NCI-H1694 treated with DMSO at 0.1 percent for 48 hours (cell line): ENCODE data around the gene ZNF793.

Source experiments
- DNase-seq: peaks from one replicate; lab custom pipeline; 2025; lab: John Stamatoyannopoulos, UW

The ZNF793 gene

DNA sequence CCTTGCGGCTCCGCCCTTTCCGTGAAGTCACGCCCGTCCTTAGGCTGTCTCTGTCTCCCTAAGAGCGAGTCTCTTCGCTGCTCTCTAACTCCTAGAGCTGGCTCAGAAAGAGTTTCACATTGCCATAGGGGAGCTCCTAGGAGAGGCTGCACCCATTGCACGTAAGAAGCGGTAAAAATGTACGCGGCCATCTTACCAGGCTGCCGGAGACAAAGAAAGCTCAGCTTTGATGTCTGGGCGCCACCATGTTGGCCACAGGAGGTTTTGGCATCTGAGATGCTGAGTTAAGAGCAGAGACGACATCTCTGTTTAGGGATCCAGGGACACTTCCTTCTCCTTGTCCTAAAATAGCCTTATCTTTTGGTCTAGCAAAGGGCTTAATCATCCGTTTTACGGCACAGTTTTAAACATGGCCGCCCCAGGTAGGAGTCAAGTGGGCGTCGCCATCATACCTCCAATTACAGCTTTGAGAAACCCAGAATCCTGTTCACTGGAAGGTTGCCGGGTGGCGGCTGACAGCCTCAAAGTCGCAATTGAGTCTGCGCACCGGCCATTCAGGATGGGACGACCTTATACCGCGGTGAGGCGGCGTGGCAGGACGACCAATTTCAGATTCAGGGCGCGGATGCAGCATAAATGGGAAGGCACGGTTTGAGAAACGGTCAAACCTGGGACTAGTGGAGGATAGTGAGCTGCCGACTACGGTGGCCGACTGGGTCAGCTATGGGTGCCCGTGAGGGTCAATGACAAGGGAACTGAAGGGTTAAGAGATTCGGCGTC lies at the start of gene ZNF793:
ZNF793 (plus strand) TSS at position 553 of the 780 bp plus-strand sequence. CDS start 16,501 bp downstream, outside the sequence.
- no peak for DNase-seq

DNA sequence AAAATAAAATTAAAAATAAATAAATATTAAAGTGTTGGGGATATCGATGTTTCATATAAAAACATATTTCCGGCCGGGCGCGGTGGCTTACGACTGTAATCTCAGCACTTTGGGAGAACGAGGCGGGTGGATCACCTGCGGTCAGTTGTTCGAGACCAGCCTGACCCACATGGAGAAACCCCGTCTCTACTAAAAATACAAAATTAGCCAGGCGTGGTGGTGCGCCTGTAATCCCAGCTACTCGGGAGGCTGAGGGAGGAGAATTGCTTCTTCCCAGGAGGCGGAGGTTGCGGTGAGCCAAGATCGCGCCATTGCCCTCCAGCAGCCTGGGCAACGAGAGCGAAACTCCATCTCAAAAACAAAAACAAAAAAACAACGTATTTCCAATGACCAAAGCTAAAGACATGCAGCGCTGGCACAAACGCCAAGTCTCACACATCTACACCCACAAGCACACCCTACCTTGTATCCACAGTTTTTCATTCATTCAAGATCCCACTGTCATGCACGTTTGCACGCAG lies 40.4 kb upstream of the ZNF793 start:
- DNase-seq, result no peak

- DNase-seq, result peak; percentile 90
Observed at GRCh38 chr19:37466798-37467607, 39.7 kb upstream of the ZNF793 start, which contains the start of gene ZNF569. TSS of gene ZNF569 (minus strand) at chr19:37467444. CDS start at chr19:37444921, 22,523 bp downstream.

DNA sequence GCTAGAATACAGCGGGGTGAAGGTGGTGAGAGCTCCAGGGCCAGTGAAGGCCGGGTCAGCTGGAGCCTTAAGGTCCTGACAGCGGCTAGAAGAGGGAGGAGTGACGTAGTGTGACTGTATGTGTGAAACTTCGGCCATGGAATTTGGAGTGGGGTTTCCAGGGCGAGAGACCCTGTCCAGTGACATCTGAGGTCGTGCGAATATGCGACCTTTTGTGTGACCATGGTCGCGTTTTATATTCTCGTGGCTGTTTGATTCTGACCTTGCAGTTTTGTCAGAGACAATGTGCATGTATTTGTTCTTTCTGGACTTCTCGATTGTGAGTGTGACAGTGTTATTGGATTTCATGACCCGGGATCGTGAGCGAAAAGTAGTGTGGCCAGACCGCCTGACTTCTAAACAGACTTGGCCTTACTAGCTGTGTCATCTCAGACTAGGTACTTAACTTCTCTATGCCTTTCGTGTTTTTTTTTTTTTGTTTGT lies 39.1 kb upstream of the ZNF793 start:
- DNase-seq, result no peak

DNA sequence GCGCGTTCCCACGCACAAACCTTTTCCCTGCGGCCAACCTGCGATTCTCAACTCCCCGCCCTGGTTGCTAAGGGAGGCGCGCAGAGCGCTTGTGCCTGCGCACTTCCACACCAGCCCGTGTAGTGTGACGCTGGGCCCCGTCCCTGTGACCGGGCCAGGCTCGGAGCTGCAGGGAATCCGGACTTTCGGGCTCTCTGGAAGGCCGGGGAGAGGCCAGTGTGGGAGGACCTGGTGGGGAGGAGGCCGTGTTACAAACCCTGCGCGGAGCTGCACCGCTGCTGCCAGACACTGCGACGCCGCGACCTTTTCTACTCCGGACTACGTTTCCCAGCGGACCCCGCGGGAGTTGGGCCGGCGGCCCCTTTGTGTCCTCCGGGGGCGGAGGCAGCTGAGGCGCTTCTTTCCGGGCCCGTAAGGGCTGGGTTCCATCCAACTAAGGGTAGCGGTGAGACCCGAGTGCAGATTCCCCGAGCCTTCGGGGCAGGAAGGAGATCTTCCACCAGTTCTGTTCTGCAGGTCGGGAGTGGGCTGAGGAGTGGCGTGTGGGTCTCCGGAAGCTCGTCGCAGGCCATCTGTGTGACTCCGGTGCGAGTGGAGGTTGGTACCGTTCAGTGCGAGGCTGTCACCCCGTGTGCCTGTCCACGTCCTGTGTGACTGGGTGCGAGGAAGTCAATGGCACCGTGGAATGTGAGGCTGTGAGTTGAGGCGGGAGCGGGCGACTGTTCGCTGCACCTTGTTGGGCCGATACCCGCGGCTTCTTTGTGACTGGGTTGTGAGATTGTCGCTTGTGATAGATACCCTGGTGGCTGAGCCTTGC lies 37.6 kb upstream of the ZNF793 start, which contains the start of gene ZNF570:
ZNF570 (plus strand) TSS at position 396 of the 817 bp plus-strand sequence. CDS start 999 bp downstream, outside the sequence.
- DNase-seq, result peak; percentile 62

GRCh38 chr19:37470216-37470615 lies 36.5 kb upstream of the ZNF793 start:
- DNase-seq, result no peak

- DNase-seq, result no peak
Observed at GRCh38 chr19:37472165-37472564, 34.6 kb upstream of the ZNF793 start.

GRCh38 chr19:37484406-37485168 lies 22.2 kb upstream of the ZNF793 start:
- DNase-seq, result no peak

- no peak for DNase-seq
Observed at GRCh38 chr19:37492213-37492612, 14.5 kb upstream of the ZNF793 start.

DNA sequence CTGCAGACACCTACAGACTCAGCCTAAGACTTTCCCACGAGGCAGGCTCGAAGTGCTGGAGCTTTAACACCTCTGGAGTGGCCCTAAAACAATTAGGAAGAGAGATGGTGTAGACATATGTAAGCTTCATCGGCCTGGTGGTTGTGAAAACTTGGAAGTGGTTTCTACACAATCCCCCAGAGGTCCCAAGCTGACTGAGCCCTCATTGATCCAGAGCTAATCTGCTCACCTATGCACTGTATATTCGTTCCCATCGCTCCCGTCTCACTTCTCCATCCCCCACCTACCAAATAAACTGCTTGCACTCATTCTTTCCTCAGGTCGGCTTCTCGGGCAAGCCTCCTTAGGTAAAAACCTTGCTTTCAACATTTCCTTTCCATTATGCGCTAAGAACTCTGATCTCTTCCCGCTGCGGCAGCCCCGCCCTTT lies 767 bp upstream of the ZNF793 start:
- DNase-seq, result no peak

DNA sequence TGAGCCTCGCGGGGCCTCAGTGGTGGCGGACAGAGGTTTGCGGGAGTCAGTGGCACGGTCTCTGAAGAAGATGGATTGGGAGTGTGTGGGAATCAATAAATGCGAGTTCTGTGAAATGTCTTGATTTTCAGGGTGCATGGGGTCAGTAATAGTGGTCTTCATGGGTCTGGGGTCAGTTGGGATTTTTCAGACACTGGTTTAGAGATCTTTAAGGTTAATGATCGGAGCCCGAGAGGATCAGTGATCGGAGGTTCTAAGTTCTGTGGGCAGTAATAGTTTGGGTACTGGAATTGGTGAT lies 377 bp downstream of the ZNF793 start:
- DNase-seq, result no peak

GRCh38 chr19:37511186-37511585 lies 4.4 kb downstream of the ZNF793 start:
- no peak for DNase-seq

DNA sequence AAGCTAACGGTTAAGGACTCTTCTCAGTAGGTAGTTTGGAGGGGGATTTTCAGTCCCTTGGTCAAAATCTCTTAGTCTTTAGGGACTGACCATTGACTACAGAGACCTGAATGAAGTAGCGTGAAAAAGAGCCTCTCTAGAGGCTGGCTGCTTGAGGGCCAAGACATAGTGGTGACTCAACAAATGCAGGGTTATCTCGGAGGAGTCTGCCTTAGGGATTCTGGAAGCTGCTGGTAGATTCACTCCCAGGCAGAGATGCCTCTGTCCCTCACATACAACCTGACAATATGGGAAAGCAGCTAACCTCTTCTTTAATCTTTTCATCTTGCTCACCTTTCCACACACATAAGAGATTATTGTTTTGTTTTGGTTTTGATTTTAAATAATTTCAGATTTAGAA lies 5.1 kb downstream of the ZNF793 start:
- no peak for DNase-seq

- no peak for DNase-seq
Observed at GRCh38 chr19:37513397-37513796, 6.7 kb downstream of the ZNF793 start.

GRCh38 chr19:37519890-37520289 lies 13.2 kb downstream of the ZNF793 start:
- DNase-seq, result no peak

DNA sequence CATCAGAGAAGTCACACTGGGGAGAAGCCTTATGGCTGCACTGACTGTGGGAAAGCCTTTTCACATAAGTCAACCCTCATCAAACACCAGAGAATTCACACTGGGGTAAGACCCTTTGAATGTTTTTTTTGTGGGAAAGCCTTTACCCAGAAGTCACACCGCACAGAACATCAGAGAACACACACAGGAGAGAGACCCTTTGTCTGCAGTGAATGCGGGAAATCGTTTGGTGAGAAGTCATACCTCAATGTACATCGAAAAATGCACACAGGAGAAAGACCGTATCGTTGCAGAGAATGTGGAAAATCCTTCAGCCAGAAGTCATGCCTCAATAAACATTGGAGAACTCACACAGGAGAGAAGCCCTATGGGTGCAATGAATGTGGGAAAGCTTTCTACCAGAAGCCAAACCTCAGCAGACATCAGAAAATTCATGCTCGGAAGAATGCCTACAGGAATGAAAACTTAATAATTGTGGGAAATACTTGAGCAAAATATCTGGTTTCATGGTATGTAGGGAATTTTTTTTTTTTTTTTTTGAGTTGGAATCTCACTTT lies 30.7 kb downstream of the ZNF793 start:
- DNase-seq, result no peak

DNA sequence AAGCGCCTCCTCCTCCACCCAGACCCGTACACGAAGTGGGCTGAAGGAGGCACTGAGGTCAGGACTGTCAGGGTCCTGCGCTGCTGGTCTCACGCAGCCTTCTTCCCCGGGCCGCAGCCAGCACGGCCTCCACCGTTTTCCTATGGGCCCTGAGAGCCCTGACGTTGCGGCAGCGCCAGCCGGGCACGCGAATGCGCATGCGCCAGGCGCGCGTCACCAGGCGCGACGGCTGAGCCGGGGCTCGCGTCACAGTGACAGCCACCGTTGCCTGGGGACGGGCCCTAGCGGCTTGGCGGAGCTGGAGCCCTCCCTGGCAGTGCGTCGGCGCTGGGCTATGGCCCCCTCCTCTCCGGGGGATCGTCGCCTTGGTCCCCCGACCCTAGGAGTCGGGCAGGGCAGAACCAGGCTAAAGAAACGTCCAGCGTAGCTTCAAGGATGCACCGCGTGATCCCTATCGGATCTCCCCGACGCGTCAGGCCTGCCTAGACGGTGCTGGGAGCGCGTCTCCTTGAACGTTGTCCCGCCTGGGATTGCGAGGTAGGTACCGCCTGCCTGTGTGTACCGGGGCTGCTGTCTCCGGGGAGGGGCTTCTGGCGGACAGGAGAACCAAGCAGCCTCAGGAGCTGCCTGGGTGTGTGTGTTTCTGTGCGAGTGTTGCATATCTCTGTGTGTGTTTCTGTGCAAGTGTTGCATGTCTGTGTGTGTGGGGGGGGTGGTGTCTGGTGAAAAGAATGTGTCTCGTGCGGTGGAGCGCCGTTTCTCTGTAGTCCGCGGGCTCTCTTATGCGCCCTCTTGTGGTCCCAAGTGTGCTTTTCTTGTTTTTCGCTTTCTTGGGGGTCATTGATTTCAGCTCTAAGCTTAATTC lies 44.6 kb downstream of the ZNF793 start:
- no peak for DNase-seq

- DNase-seq, result no peak
Observed at GRCh38 chr19:37563518-37563917, 56.8 kb downstream of the ZNF793 start.

DNA sequence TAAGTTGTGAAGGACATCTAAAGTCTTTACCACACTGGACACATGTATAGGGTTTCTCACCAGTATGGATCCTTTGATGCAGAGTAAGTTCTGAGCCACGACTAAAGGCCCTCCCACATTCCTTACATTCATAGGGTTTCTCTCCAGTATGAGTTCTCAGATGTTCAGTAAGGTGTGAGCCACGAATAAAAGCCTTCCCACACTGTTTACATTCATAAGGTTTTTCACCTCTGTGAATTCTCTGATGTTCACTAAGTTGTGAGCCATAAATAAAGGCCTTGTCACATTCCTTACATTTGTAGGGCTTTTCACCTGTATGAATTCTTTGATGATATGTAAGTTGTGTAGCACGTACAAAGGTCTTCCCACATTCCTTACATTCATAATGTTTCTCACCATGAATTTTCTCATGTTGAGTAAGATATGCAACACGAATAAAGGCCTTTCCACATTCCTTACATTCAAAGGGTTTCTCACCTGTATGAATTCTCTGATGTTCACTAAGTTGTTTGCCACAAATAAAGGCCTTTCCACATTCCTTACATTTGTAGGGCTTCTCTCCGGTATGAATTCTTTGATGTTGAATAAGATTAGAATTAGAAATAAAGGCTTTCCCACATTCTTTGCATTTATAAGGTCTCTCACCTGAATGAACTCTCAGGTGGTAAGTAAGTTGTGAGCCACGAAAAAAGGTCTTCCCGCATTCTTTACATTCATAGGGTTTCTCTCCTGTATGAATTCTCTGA lies 58.1 kb downstream of the ZNF793 start:
- DNase-seq, result no peak
